ENCODE measurements around the gene LSM14A.

DNA sequence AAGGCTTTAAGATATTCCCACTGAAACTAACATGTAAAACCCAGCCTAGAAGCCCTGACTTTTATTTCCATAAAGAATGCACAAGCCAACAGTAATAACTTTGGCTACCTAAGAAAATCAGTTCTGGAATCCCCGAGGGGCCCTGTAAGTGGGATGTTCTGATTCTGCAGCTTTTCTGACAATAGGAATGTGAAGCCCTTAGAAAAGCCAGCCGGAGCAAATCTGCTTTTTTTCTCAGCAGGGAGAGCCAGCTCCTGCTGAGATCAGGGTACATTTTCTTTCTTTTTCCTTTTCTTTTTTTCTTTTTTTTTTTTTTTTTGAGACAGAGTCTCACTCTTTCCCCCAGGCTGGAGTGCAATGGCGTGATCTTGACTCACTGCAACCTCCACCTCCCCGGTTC lies 74.0 kb downstream of the LSM14A start:
- TF ChIP-seq CTCF (IDR thresholded peaks at IDR 0.05): no peak
- TF ChIP-seq POLR2A (IDR thresholded peaks at IDR 0.05; ENCODE audit: low read length): no peak

Data from A549 (cell line).